Measurements from ENCODE around the gene AHSG. TPM values are rescaled to one million over a fixed set of nuclear protein-coding genes. Genes with fewer than 3 reads are reported as not detected.

Gene AHSG
- total and polyA plus RNA-seq, 2 donors (not counting 3 experiments of a cell fraction or from before 2014, with no cell fraction given) = not detected

DNA sequence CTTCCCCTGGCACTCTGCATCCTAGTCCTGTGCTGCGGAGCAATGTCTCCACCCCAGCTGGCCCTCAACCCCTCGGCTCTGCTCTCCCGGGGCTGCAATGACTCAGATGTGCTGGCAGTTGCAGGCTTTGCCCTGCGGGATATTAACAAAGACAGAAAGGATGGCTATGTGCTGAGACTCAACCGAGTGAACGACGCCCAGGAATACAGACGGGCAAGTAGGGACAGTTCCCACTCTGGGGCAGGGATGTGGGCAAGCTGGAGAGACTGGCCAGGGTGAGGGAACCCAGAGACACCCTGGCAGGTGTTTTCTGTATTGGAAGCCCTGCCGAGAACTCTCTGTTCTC lies 27.6 kb downstream of the AHSG start:
- no peaks in the 10 kb centered on the region for H4K20me1 ChIP-seq (replicated peaks; ENCODE audit: control insufficient read depth, extremely low read depth, insufficient read depth, low read length)
- no peak overlapping the region for H3K27ac ChIP-seq (ENCODE audit: insufficient read depth, low read depth, low read length)
- H3K79me2 ChIP-seq (ENCODE audit: control insufficient read depth, insufficient read depth, low read length) = no peaks in the 10 kb centered on the region
- no peak overlapping the region for H3K4me3 ChIP-seq (replicated peaks in 1 of 3; ENCODE audit: insufficient read depth in 1 of 3, low read depth in 1 of 3, low read length in 3 of 3)
- H3K27me3 ChIP-seq (ENCODE audit: control insufficient read depth in 2 of 2, insufficient read depth in 2 of 2, low read length in 2 of 2) = peaks cover 0 to 3% of the 10 kb centered on the region in 2 experiments
- no peaks in the 10 kb centered on the region for H3K9me1 ChIP-seq (replicated peaks; ENCODE audit: control insufficient read depth, extremely low read depth, insufficient read depth, low read length)
- no peak for TF ChIP-seq GATA2 (IDR thresholded peaks at IDR 0.05; ENCODE audit: insufficient read depth, insufficient read length, low read depth, low read length)
- no peak for TF ChIP-seq MYC (IDR thresholded peaks at IDR 0.05; ENCODE audit: low read depth, low read length)
- no peak for TF ChIP-seq FOS (IDR thresholded peaks at IDR 0.05; ENCODE audit: borderline replicate concordance, insufficient read depth, low read length)
- TF ChIP-seq POLR2A (IDR thresholded peaks at IDR 0.05; ENCODE audit: low read depth, low read length) = no peak
- TF ChIP-seq EZH2 (IDR thresholded peaks at IDR 0.05; ENCODE audit: borderline replicate concordance, low read depth, low read length, severe bottlenecking) = no peak
- no peak for TF ChIP-seq JUN (IDR thresholded peaks at IDR 0.05; ENCODE audit: borderline replicate concordance, insufficient read depth, insufficient read length, low read depth)
- no peak for TF ChIP-seq CTCF (IDR thresholded peaks at IDR 0.05; ENCODE audit: extremely low read depth in 1 of 2, insufficient read depth in 1 of 2, low read depth in 1 of 2, low read length in 2 of 2)
- no peak for TF ChIP-seq POLR2AphosphoS5 (IDR thresholded peaks at IDR 0.05; ENCODE audit: insufficient read depth, low read depth, low read length)
- TF ChIP-seq, protein P1, sequence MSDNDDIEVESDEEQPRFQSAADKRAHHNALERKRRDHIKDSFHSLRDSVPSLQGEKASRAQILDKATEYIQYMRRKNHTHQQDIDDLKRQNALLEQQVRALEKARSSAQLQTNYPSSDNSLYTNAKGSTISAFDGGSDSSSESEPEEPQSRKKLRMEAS (IDR thresholded peaks at IDR 0.05; ENCODE audit: insufficient read depth, insufficient read length) = no peak
- H3K9ac ChIP-seq (replicated peaks; ENCODE audit: extremely low read depth, insufficient read depth, low read length) = no peak overlapping the region
- H3K36me3 ChIP-seq (ENCODE audit: control insufficient read depth in 2 of 2, extremely low read depth in 1 of 2, insufficient read depth in 2 of 2, low read length in 2 of 2) = no peaks in the 10 kb centered on the region
- no peak overlapping the region for H2AFZ ChIP-seq (ENCODE audit: low read depth, low read length)
- CTCF ChIA-PET = no interaction called here
- H3K4me2 ChIP-seq (ENCODE audit: insufficient read depth, low read length) = no peak overlapping the region
- H3K4me1 ChIP-seq (ENCODE audit: control insufficient read depth, extremely low read depth, insufficient read depth, low read length) = no peaks in the 10 kb centered on the region
- dilution Hi-C loops (cut with MboI; ENCODE audit: extremely low pct_ligation_motif_present, low sequenced_read_pairs) (no loop called here), intact Hi-C loops (cut with micrococcal nuclease) (no loop called here)
- POLR2A ChIA-PET = no interaction called here
- BruUV-seq (replicated peaks) = no TSS peak
- DNase-seq (ENCODE audit: low read depth, low spot score) (no peak), FAIRE-seq (no peak)
- no peaks in the 10 kb centered on the region for H3K9me3 ChIP-seq (replicated peaks; ENCODE audit: control insufficient read depth, insufficient read depth, low read length)
